ENCODE measurements around the gene CYTL1.

GRCh38 chr4:5052204-5052702 is 33.0 kb upstream of the CYTL1 start:
- TF ChIP-seq CTCF (IDR thresholded peaks at IDR 0.05): no peak
- TF ChIP-seq ZNF281 (CRISPR knock-in tag; IDR thresholded peaks at IDR 0.05): no peak
- TF ChIP-seq, protein P1, sequence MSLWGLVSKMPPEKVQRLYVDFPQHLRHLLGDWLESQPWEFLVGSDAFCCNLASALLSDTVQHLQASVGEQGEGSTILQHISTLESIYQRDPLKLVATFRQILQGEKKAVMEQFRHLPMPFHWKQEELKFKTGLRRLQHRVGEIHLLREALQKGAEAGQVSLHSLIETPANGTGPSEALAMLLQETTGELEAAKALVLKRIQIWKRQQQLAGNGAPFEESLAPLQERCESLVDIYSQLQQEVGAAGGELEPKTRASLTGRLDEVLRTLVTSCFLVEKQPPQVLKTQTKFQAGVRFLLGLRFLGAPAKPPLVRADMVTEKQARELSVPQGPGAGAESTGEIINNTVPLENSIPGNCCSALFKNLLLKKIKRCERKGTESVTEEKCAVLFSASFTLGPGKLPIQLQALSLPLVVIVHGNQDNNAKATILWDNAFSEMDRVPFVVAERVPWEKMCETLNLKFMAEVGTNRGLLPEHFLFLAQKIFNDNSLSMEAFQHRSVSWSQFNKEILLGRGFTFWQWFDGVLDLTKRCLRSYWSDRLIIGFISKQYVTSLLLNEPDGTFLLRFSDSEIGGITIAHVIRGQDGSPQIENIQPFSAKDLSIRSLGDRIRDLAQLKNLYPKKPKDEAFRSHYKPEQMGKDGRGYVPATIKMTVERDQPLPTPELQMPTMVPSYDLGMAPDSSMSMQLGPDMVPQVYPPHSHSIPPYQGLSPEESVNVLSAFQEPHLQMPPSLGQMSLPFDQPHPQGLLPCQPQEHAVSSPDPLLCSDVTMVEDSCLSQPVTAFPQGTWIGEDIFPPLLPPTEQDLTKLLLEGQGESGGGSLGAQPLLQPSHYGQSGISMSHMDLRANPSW (CRISPR knock-in tag; conservative IDR thresholded peaks at IDR 0.05; ENCODE audit: low read depth): no peak
- TF ChIP-seq ZNF263 (CRISPR knock-in tag; IDR thresholded peaks at IDR 0.05; ENCODE audit: low read depth): no peak
- no peak for TF ChIP-seq CREB1 (CRISPR knock-in tag; IDR thresholded peaks at IDR 0.05)
- no peak for TF ChIP-seq ETV6 (CRISPR knock-in tag; IDR thresholded peaks at IDR 0.05)
- no peak for TF ChIP-seq SP1 (CRISPR knock-in tag; conservative IDR thresholded peaks at IDR 0.05)
- no peak for TF ChIP-seq E2F1 (CRISPR knock-in tag; IDR thresholded peaks at IDR 0.05)

Measured in WTC11 (cell line).